Body of pancreas (tissue), 4 donors: ENCODE results near the gene PAPOLA.

ENCODE experiments used
- POLR2A ChIP-seq, 3 donors: fragments of 450-650 bp; IDR thresholded peaks; one replicate each; pipeline ENCODE4 v1.6.1; 2016; ENCODE audit warnings: antibody characterized with exemption in 3 of 3, mild to moderate bottlenecking in 2 of 3
- TF ChIP-seq, protein P1 (sequence below), 7 experiments: fragments of 450-650 bp in 4 of 7; fragments of 200-600 bp in 3 of 7; sonication (generic) in 3 of 7; IDR thresholded peaks; one replicate each; pipeline ENCODE4 v1.5.1; 2016 to 2019; ENCODE audit warnings: antibody characterized with exemption in 7 of 7

DNA sequence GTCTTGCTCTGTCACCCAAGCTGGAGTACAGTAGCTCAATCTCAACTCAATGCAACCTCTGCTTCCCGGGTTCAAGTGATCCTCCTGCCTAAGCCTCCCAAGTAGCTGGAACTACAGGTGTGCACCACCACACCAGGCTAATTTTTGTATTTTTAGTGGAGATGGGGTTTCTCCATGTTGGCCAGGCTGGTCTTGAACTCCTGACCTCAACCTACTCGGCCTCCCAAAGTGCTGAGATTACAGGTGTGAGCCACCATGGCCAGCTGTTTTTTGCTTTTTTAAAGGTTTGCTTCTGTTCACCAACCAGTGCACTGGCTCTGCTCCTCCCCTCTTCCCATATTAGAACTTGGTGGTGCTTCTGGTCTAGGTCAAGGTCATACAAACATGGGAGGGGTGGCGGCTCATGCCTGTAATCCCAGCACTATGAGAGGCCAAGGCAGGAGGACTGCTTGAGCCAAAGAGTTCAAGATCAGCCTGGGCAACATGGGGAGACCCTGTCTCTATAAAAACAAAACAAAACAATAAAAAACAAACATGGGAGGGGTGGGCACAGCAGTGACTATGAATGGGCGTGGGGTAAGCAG lies 20.4 kb upstream of the PAPOLA start:
- no peak for TF ChIP-seq POLR2A (IDR thresholded peaks at IDR 0.05)
- TF ChIP-seq, protein P1, sequence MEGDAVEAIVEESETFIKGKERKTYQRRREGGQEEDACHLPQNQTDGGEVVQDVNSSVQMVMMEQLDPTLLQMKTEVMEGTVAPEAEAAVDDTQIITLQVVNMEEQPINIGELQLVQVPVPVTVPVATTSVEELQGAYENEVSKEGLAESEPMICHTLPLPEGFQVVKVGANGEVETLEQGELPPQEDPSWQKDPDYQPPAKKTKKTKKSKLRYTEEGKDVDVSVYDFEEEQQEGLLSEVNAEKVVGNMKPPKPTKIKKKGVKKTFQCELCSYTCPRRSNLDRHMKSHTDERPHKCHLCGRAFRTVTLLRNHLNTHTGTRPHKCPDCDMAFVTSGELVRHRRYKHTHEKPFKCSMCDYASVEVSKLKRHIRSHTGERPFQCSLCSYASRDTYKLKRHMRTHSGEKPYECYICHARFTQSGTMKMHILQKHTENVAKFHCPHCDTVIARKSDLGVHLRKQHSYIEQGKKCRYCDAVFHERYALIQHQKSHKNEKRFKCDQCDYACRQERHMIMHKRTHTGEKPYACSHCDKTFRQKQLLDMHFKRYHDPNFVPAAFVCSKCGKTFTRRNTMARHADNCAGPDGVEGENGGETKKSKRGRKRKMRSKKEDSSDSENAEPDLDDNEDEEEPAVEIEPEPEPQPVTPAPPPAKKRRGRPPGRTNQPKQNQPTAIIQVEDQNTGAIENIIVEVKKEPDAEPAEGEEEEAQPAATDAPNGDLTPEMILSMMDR (IDR thresholded peaks at IDR 0.05) = no peak
